PC-9 (cell line): ENCODE measurements around the gene NELL1.

Source experiments
- EZH2 ChIP-seq: fragments of 200-600 bp; sonication (generic); IDR thresholded peaks from 2 replicates; pipeline ENCODE4 v1.8.0; 2017; ENCODE audit warnings: antibody characterized with exemption, low read depth
- TF ChIP-seq, protein P1 (sequence below): fragments of 200-600 bp; sonication (generic); conservative IDR thresholded peaks from 2 replicates; pipeline ENCODE4 v1.6.1; 2017; ENCODE audit warnings: mixed run types, antibody characterized with exemption, mild to moderate bottlenecking, moderate library complexity

DNA sequence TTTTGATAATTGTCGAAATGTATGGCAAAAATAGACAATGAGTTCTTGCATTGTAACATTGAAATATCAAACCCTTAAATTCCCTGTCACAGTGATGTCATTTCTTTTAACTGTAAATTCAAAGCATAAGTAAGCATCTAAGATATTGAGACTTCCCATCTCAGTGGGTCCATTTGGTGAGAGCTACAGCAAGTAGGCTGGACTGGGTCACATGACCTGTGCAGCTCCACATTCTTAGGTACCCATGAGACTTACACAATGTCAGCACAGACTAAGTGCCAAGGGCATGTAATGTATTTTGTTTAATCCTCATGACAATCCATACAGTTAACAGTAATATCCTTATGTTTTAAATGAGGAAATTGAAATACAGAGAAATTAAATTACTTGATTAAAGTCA lies 210.7 kb downstream of the NELL1 start:
- TF ChIP-seq, protein P1, sequence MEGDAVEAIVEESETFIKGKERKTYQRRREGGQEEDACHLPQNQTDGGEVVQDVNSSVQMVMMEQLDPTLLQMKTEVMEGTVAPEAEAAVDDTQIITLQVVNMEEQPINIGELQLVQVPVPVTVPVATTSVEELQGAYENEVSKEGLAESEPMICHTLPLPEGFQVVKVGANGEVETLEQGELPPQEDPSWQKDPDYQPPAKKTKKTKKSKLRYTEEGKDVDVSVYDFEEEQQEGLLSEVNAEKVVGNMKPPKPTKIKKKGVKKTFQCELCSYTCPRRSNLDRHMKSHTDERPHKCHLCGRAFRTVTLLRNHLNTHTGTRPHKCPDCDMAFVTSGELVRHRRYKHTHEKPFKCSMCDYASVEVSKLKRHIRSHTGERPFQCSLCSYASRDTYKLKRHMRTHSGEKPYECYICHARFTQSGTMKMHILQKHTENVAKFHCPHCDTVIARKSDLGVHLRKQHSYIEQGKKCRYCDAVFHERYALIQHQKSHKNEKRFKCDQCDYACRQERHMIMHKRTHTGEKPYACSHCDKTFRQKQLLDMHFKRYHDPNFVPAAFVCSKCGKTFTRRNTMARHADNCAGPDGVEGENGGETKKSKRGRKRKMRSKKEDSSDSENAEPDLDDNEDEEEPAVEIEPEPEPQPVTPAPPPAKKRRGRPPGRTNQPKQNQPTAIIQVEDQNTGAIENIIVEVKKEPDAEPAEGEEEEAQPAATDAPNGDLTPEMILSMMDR = no peak
- no peak for TF ChIP-seq EZH2
